ENCODE measurements around the gene IL10RA. TPM values are rescaled to one million over a fixed set of nuclear protein-coding genes. Genes with fewer than 3 reads are reported as not detected.

Gene IL10RA
- total and polyA plus RNA-seq, 12 donors: 2.0 to 29.9 (median 3.8) TPM

GRCh38 chr11:117996058-117996457 is 9.9 kb downstream of the IL10RA start:
- no peak for TF ChIP-seq CTCF (IDR thresholded peaks at IDR 0.05)
- intact Hi-C loops (cut with DNase I): no loop called here
- H3K4me1 ChIP-seq: peaks cover 0 to 92% (median 0%) of the 10 kb centered on the region in 9 donors

GRCh38 chr11:117997406-117997805 is 11.2 kb downstream of the IL10RA start:
- peaks cover 0 to 84% (median 0%) of the 10 kb centered on the region in 9 donors for H3K36me3 ChIP-seq
- no peak for TF ChIP-seq CTCF (IDR thresholded peaks at IDR 0.05)

More at GRCh38 chr11:117996058-117996457, 9.9 kb downstream of the IL10RA start:
- no peak for DNase-seq
- H3K9me3 ChIP-seq: no peaks in the 10 kb centered on the region
- no peak overlapping the region for H3K4me3 ChIP-seq
- no peak for ATAC-seq
- H3K27ac ChIP-seq: peak overlapping the region in 1 of 10 donors; percentile 29
- peaks cover 0 to 98% (median 0%) of the 10 kb centered on the region in 9 donors for H3K36me3 ChIP-seq
- 88 to 97% methylated on average over 4 of the region's 4 CpGs for WGBS, 2 donors
- H3K27me3 ChIP-seq: no peaks in the 10 kb centered on the region

GRCh38 chr11:117997823-117998579 is 11.8 kb downstream of the IL10RA start:
- intact Hi-C loops (cut with DNase I): no loop called here
- no peaks in the 10 kb centered on the region for H3K9me3 ChIP-seq
- 95 to 96% methylated on average over 9 of the region's 9 CpGs for WGBS, 2 donors
- no peaks in the 10 kb centered on the region for H3K27me3 ChIP-seq
- peaks cover 0 to 94% (median 7%) of the 10 kb centered on the region in 9 donors for H3K4me1 ChIP-seq
- no peak for DNase-seq
- no peak for TF ChIP-seq CTCF (IDR thresholded peaks at IDR 0.05)
- peaks cover 0 to 78% (median 0%) of the 10 kb centered on the region in 9 donors for H3K36me3 ChIP-seq
- peak overlapping the region in 1 of 10 donors; percentile 95 for H3K27ac ChIP-seq
- H3K4me3 ChIP-seq: no peak overlapping the region
- no peak for ATAC-seq

More at GRCh38 chr11:117997406-117997805, 11.2 kb downstream of the IL10RA start:
- Histone ChIP-seq H3K4me1 (peaks cover 0 to 94% (median 6%) of the 10 kb centered on the region in 9 donors), H3K9me3 (no peaks in the 10 kb centered on the region), H3K4me3 (no peak overlapping the region), H3K27me3 (no peaks in the 10 kb centered on the region), H3K27ac (peak overlapping the region in 1 of 10 donors; percentile 40)
- no peak for ATAC-seq
- intact Hi-C loops (cut with DNase I): no loop called here
- no peak for DNase-seq
- WGBS, 2 donors: 94 to 100% methylated on average over 2 of the region's 2 CpGs

- no peaks in the 10 kb centered on the region for H3K27me3 ChIP-seq
- H3K4me1 ChIP-seq: peaks cover 0 to 97% (median 7%) of the 10 kb centered on the region in 9 donors
- peaks cover 0 to 5% (median 0%) of the 10 kb centered on the region in 11 donors for H3K9me3 ChIP-seq
- TF ChIP-seq CTCF (IDR thresholded peaks at IDR 0.05): no peak
- DNase-seq (no peak), ATAC-seq (no peak)
- peaks cover 0 to 70% (median 0%) of the 10 kb centered on the region in 9 donors for H3K36me3 ChIP-seq
- H3K4me3 ChIP-seq: no peak overlapping the region
- 91 to 93% methylated on average over 10 of the region's 10 CpGs for WGBS, 2 donors
- H3K27ac ChIP-seq: peak overlapping the region in 1 of 10 donors; percentile 95
- intact Hi-C loops (cut with DNase I): no loop called here
Observed at GRCh38 chr11:117998664-117999353, 12.6 kb downstream of the IL10RA start.

Measured in heart right ventricle (tissue), 16 donors.